NT2/D1 (cell line): ENCODE data around the gene MYDGF.

Experiments
- YY1 ChIP-seq: IDR thresholded peaks from 2 replicates; pipeline ENCODE4 v1.6.1; 2011; ENCODE audit not compliant: insufficient read length, insufficient read depth
- ZNF274 ChIP-seq: IDR thresholded peaks from 2 replicates; pipeline ENCODE4 v1.6.1; 2011; ENCODE audit warnings: mild to moderate bottlenecking, low read depth, low read length

DNA sequence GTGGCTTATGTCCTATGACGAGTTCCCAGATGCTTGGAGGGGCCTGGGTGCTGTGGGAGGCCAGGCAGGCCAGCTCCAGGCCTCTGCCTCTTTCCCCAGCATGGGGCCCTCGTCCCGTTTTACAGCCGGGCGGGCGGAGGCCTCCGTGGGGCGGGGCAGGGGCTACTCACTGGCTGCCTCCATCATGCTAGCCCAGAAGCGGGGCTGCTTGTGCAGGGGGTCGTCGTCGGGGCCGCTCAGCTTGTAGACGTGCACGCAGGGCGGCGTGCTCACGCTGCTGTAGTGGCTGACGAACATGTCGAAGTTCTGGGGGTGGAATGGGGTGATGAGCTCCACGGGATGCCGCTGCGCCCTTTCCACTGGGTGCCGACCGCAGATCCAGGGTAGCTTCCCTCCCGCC lies 18.4 kb upstream of the MYDGF start:
- TF ChIP-seq YY1 (no peak), ZNF274 (no peak)
